Effector CD8-positive, alpha-beta T cell (primary cell): ENCODE data around the gene CCDC121.
"Not testable (repeated sequence)": the region's sequence is repeated elsewhere in the genome, so short reads cannot be mapped to it uniquely, and the experiment has no call there.

Source experiments
- DNase-seq: peaks from one replicate; lab custom pipeline; 2025; lab: John Stamatoyannopoulos, UW

Gene CCDC121

DNA sequence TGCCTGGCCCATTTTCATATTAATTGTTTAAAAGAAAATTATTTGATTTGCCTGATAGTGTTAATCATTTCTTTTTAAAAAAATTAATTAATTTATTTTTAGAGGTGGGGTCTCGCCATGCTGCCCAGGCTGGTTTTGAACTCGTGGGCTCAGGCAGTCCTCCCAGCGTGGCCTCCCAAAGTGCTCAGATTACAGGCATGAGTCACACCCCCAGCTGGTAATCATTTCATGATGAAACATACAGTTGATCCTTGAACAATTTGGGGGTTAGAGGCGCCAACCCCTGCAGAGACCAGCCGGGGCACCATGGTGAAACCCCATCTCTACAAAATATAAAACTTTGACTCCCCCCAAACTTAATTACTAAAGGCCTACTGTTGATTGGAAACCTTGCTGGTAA, 8.0 kb upstream of the CCDC121 start:
- no peak for DNase-seq

DNA sequence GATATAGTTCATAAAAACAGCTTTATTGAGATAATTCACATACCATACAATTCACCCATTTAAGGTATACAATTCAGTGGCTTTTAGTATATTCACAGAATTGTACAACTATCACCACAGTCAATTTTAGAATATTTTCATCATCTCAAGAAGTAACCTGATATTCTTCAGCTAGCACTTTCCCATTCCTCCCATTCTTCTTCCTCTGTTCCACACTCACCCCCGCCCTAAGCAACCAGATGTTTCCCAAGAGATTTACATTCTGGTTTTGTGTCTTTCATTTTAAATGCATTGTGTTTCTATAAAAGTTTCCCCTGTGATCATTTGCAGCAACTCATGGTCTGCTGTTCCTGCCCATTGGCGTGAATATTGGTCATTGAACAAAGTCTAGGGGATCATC, 5.5 kb upstream of the CCDC121 start:
- no peak for DNase-seq

DNA sequence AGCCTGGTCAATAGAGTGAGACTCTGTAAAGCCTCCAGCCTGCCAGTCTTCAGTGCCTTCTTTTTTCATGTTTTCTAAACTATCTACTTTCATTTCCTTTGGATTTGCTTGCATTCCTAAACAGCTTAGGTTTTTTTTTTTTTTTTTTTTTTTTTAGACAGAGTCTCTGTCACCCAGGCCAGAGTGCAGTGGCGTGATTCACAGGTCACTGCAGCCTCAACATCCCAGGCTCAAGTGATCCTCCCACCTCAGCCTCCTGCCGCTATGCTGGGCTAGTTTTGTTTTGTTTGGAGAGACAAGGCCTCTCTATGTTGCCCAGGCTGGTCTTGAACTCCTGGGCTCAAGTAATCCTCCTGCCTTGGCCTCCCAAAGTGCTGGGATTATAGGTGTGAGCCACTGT, 1.4 kb upstream of the CCDC121 start:
- DNase-seq, result not testable (repeated sequence)

DNA sequence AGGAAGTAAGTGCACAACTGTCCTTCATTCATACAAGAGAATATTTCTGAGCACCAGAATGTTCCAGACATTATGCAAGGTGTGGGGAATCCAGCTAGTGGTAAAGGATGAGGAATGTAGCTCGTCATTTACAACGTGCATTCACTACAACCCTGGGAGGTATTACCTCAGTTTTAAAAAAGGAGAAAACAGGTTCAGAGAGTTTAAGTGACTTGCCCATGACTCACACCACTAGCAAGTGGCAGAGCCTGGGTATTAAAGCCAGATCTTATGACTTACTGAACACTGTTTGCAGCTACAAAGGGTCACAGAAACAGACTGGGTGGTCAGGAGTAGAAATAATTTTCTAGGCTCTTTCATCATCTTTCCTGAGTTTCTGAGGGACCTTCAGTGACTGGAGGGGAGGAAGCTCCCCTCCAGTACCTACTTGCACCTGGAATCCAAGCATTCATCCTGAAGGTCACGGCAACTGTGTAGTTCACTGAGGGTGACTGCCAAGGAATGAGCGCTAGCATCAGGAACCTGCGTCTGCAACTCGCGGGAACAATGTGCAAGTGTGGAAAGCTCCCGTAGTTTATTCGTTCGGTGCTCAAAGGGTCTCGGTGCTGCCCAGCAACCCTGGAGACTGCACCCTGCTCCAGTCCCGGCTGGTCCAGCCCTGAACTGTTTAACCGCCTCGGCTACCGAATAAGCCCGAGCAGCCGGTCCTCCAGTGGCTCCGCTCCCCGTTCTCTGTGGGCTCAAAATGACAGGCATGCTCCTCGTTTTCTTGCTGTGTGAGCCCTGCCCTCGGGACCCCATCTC, 647 bp downstream of the CCDC121 start:
- DNase-seq, result no peak

DNA sequence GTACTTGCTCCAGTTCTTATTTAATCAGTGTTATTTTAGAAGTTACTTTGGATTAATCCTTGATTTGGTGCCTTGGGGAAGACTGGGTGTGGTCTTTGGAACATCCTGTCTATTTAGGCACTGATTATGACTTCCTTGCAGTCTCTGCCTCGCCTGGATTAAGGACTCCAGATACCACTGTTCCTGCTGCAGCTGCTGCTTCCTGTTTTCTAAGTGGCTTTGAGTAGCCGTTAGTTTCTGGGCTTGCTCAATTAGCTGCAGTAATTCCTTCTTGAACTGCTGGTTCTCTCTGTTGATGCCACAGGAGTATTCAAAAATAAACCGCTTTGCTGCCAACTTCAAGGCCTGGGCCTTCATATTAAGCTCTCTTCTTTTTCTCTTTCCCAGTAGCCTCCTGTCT, 1.9 kb downstream of the CCDC121 start:
- DNase-seq, result not testable (repeated sequence)

DNA sequence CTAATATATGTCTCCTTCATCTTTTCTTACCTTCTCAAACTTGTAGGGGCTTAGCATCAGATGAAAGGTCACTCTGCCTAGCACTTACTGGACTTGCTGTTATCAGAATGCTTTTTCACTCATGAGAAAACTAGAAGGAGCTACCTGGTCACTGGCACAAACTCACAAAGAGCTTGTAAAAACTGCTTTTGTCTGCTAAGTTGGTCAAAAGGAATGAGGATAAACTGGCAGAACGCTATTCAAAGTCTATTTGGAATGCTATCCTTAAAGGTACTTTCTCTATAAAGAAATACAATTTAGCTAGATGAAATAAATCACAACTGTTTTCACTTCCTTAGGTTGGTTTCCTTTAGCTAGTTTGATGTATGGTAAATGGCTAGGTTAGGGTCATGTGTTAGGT, 2.5 kb downstream of the CCDC121 start:
- DNase-seq, result not testable (repeated sequence)

DNA sequence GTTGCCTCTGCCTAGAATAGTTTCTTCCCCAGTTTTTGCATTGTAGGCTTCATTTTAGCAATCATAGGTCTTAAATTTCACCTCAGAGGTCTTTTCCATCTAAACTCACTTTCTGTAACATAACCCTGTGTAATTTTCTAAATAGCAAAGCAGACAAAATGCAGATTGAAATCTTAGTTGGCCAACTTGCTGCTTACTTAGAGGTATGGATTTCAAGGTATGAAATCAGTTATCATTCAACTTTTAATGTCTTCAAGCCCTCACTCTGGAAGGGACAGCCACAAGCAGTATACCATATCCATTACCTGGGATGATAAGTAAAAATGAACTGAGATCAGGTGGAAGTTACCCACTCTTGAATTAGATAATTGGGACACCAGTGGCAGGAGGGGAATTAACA, 3.9 kb downstream of the CCDC121 start:
- DNase-seq, result no peak

DNA sequence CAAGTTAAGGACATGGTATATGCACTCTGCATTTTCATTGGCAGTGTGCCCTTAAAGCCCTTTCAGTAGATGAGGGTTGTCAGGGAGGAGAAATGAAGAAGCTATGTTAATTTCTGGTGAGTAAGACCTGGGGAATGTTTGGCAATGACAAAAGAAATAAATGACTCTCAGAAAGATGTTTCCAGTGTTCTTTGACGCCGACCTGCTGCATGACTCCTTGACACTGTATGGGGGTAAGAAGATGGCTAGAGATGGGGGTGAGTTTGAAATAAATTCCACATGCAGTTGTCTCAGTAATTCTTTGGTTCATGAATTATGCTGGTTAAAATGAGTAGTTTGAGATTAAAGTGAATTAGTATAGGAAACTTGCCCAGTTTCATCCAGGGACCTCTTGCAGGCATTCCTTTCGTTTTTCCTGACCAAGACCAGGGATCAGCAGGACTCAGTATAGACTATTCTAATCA, 5.9 kb downstream of the CCDC121 start:
- no peak for DNase-seq

DNA sequence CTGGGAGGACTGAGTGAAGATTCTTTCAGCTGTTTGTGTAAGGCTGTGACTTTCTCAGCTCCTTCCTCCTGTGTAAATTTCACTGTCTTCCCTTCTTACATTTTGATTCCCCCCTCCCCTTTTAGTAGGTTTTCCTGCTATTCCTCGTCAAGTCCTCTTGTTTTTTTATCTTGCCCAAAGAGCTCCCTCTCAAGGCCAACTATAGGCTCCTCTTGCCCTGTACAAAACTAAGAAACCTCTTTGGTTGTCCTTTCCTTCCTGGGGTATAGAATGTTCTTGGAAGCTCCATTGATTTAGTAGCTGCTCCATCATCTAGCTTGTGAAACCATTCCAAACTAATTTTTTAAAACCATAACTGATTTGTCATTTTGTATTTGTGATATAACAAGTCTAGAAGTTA, 7.3 kb downstream of the CCDC121 start:
- DNase-seq, result no peak

DNA sequence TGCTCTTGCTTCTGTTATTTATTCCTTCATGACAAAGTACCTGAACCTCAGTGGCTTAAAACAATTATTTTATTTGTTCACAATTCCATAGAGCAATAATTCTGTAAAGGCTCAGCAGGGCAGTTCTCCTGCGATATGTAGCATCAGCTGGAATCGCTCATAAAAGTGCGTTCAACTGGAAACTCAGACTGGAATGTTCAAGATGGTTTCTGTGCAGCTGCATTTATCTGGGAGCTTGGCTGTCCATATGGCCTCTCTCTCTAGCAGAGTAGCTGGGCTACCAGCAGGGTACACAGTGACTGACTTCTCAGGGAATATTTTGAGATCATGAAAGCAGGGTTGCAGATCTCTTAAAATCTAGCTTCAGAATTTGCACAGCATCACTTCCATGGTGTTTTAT, 13.5 kb downstream of the CCDC121 start:
- DNase-seq, result no peak

DNA sequence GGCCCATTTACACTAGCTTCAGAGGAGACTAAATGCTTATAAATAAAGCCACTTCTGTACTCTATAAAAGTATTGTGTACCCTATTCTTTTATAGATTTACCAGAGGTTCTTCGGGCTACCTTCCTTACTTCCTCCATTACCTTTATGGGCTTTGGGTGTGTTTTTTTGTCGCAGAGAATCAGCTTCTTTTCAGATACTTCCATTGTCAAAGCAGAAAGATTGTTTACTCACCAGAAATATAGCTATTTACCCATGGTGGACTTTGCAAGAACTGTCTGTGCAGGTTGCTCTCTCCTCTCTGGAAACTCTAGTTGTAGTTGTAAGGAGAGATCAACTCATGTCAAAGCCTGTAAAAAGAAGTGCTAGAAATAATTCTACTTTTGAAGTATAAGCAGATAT, 14.8 kb downstream of the CCDC121 start:
- no peak for DNase-seq

DNA sequence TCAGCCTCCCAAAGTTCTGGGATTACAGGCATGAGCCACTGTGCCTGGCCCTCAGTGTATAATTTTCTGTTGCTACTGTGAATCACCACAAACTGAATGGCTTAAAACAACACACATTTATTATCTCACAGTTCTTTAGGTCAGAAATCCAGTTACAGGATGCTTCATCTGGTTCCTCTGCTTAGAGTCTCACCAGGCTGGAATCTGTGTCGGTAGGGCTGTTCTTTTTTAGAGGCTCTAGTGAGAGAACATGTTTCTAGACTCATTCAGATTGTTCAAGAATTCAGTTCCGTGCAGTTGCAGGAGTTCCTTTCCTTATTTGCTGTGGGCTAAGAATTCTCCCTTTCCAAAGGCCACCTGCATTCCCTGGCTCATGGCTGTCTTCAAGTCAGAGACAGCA, 22.2 kb downstream of the CCDC121 start:
- DNase-seq, result no peak

DNA sequence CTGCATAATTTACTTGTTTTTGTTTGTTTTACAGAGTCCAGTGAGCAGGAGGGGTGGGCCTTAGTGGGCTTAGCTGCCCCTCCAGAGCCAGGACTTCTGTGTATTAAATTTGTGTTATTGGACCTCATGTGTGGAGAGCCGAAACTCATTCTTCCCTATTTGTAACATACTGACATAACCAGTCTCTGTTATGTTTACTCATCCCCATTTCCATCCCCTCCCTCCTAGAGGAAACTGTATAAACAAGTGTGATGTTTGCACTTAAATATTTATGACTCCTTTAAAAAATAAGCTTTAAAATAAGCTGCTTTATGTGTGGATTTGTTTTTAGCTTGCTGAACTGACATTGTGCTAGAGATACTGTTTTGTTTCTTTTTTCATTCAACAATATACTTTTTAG, 32.2 kb downstream of the CCDC121 start:
- no peak for DNase-seq

DNA sequence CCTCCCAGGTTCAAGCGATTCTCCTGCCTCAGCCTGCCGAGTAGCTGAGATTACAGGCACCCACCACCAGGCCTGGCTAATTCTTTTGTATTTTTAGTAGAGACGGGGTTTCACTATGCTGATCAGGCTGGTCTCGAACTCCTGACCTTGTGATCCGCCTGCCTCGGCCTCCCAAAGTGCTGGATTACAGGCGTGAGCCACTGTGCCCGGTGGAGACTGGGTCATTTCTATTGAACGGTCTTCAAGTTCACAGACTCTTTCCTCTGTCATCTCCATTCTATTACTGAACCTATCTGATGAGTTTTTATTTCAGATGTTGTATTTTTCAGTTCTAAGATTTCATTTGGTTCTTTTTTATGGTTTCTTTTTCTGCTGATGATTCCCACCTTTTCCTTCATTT, 33.4 kb downstream of the CCDC121 start:
- not testable (repeated sequence) for DNase-seq

DNA sequence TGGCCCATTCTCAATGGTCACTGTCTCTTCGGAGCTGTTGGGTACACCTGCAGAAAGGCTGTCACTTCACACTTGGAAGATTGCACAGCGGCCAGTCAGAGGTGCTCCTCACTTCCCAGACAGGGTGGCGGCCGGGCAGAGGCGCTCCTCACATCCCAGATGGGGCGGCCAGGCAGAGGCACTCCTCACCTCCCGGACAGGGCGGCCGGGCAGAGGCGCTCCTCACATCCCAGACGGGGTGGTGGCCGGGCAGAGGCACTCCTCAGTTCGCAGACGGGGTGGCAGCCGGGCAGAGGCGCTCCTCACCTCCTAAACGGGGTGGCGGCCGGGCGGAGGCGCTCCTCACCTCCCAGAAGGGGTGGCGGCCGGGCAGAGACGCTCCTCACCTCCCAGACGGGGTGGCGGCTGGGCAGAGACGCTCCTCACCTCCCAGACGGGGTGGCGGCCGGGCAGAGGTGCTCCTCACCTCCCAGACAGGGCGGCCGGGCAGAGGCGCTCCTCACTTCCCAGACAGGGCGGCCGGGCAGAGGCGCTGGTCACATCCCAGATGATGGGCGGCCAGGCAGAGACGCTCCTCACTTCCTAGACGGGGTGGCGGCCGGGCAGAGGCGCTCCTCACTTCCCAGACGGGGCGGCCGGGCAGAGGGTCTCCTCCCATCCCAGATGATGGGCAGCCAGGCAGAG, 34.6 kb downstream of the CCDC121 start:
- DNase-seq, result not testable (repeated sequence)

DNA sequence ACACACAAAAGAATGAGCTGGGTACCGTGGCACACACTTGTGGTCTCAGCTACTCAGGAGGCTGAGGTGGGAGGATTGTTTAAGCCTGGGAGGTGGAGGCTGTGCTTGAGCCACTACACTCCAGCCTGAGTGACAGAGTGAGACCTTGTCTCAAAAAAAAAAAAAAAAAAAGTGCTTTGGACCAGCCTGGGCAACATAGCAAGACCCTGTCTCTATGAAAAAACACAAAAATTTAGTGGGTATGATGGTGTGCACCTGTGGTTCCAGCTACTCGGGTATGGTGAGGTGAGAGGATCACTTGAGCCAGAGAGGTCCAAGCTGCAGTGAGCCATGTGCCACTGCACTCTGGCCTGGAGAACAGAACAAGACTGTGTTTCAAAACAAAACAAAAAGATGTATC, 35.6 kb downstream of the CCDC121 start:
- DNase-seq, result no peak

DNA sequence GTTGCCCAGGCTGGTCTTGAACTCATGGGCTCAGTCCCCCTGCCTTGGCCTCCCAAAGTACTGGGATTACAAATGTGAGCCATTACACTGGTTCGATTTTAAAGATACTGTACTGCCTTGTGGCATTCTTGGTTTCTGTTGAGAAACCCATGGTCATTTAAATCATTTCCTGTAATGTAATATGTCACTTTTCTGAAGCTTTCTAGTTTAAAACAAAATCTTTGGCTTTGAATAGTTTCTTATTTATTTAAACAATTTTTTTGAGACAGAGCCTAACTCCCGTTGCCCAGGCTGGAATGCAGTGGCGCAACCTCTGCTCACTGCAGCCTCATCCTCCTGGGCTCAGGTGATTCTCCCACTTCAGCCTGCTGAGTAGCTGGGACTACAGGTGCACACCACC, 37.1 kb downstream of the CCDC121 start:
- DNase-seq, result no peak

DNA sequence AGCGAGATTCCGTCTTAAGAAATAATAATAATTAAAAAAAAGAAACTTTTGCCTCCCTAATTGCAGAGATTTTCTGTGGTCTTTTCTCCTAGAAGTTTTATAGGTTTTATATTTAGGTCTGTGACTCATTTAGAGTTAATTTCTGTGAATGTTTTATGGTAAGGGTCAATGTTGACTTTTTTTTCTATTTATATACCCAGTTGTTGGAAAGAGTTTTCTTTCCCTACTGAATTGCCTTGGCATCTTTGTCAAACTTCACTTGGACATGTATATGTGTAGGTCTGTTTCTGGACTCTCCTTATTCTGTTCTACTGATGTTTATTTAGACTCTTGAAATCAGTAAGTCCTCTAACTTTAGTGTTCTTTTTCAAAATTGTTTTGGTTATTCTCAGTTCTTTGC, 40.5 kb downstream of the CCDC121 start:
- no peak for DNase-seq

DNA sequence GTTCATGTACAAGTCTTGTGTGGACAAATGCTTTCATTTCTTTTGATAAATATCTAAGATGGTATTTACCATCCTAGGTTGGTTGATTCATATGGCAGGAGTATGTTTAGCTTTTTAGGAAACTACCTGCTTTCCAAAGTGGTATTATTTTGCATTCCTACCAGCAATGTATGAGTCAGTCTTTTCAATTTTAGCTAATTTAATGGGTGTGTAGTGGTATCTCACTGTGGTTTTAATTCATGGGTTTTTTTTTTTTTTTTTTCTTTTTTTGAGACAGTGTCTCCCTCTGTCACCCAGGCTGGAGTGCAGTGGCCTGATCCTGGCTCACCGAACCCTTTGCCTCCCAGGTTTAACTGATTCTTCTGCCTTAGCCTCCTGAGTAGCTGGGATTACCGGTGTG, 41.8 kb downstream of the CCDC121 start:
- no peak for DNase-seq

DNA sequence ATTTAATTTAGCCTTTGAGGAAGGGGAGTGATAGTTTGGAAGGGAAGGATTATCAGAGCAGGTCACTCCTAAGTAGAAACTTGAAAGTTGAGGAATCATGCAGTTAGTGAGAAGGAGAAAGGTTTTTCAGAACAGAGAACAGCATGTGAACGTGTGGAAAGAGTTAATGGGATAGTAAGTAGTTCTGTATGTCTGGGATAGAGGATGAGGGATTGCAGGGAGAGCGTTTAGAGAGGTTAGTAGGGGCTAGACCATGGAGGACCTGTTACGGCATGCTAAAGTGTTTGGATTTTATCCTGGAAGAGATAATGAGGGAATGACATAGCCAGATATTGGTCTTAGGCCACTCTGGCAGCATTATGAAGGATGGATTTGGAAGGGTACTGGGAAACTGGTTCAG, 44.2 kb downstream of the CCDC121 start:
- no peak for DNase-seq

DNA sequence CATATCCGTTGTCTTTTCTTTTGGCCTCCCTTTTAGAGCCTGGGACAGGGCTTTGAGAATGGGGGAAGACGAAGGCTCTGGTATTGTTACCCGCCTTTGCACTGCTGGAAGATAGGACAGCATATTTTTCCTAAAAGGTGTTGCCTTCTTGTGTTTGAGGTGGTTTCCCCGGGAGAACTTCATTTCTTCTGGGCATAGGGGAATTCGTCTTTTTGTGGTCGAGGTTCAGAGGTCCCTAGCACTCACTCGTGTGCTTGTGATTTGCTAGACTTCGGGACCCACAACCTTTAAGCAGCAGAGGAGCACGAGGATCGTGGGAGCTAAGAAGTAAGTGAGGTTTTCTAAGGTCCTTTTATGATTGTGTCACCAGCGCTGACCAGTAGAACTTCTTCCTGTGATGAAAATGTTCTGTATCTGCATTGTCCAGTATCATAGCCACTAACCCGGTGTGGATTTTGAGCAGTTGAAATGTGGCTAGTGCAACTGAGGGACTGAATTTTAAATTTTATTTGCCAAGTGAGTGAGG, 45.4 kb downstream of the CCDC121 start:
- no peak for DNase-seq

DNA sequence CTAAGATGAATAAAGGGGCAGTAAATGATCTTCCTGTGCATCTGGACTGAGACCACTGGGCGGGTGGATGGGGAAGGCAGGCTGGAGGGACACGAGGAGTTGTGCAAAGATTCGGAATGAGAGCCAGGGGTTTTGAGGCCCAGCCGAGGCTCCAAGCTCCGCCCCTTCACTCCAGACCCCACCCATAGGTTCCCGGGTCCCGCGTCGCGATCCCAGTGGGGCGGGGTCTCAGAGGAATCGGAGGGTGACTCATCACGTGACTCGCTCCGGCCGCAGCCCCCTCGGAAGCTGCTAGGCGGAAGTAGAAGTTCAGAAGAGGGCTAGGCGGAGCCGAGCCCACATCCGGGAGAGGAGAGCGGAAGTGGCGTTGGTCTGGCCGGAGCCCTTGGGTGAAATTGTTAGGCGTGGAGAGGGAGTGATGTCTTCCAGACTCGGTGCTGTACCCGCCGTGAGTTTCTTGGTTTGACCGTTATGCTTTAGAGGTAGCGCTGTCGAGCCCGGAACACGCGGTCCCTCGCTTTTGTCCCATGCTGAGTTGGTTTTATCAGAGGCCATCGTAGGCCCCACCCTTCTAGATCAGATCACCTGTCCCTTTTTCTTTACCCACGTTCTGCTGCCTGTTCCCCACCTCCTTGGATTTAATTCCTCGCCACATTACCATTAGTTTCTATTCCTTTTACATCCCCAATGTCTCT, 46.0 kb downstream of the CCDC121 start, which contains the start of gene ZNF512:
Gene ZNF512, plus strand, starts transcription at position 348 of the 695 bp plus-strand sequence. Its CDS starts 71 bp downstream, at position 419.
- peak; percentile 75 for DNase-seq
